NCI-H446 (cell line): ENCODE results near the gene ICA1L.

Experiments used
- DNase-seq, 2 experiments: peaks; one replicate each; lab custom pipeline; 2025; lab: John Stamatoyannopoulos, UW

ICA1L gene

GRCh38 chr2:202743613-202744012 lies 128.0 kb downstream of the ICA1L start:
- DNase-seq: no peak

GRCh38 chr2:202736826-202737225 lies 134.7 kb downstream of the ICA1L start:
- DNase-seq: no peak

DNA sequence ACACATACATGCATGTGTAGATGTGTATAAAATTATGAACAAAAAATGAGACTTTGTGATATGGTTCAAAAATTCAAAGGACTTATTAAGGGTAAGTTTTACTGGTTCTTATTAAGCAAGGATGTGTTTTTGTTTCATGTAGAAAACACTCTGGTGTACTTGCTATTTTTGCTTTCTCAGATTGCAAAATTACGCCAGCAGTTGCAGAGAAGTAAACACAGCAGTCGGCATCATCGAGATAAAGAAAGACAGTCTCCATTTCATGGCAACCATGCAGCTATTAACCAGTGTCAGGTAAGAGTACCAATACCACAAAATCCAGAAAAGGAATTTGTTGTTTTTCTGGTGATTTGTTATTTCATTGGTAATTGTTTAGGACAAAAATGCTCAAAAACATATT lies 145.5 kb downstream of the ICA1L start:
- no peak for DNase-seq

- no peak for DNase-seq
These were observed 147.8 kb downstream of the ICA1L start for GRCh38 chr2:202723746-202724145.
